ENCODE data around the gene NDUFB1.

DNA sequence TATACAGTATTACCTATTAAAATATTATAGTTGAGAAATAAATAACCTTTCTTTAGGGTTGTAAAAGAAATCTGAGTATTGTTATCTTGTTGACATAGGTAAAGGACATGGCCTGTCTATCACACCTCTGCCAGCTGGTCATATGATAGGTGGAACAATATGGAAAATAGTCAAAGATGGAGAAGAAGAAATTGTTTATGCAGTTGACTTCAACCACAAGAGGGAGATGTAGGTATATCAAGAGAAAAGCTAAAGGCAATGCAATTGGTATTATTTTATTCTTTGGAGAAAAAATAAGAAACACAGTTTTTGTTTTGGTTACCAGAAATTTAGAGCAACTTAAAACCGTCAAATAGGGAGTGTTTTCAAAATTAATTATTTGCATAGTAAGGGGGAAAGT lies 13.8 kb upstream of the NDUFB1 start:
- TF ChIP-seq GABPA (IDR thresholded peaks at IDR 0.05; ENCODE audit: low read depth), result no peak
- no peak for TF ChIP-seq RCOR1 (IDR thresholded peaks at IDR 0.05; ENCODE audit: low read length)
- TF ChIP-seq, protein P1, sequence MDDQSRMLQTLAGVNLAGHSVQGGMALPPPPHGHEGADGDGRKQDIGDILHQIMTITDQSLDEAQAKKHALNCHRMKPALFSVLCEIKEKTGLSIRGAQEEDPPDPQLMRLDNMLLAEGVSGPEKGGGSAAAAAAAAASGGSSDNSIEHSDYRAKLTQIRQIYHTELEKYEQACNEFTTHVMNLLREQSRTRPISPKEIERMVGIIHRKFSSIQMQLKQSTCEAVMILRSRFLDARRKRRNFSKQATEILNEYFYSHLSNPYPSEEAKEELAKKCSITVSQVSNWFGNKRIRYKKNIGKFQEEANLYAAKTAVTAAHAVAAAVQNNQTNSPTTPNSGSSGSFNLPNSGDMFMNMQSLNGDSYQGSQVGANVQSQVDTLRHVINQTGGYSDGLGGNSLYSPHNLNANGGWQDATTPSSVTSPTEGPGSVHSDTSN (IDR thresholded peaks at IDR 0.05), result no peak
- peak; percentile 30; the same call in 1 of the 2 replicates for TF ChIP-seq SMC3 (IDR thresholded peaks at IDR 0.05; ENCODE audit: low read depth, low read length)

All from SK-N-SH (cell line).